ENCODE data around the gene ATP2A1.
"Not testable (repeated sequence)": the region's sequence is repeated elsewhere in the genome, so short reads cannot be mapped to it uniquely, and the experiment has no call there.

Gene ATP2A1

GRCh38 chr16:28913946-28914724 lies 35.8 kb downstream of the ATP2A1 start:
- DNase-seq, result no peak

DNA sequence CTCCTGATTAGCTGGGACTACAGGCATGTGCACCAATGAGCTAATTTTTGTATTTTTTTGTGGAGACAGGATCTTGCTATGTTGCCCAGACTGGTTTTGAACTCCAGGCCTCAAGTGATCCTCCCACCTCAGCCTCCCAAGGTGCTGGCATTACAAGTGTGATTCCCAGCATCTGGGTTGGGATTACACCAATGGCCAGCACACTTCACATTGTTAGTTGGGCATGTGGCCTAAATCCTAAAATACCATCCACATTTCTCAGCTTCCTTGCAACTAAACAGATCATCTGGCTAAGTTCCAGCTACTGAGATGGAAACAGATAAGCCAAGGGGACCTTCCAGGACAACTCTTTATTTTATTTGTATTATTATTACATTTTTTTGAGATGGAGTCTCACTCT lies 36.9 kb downstream of the ATP2A1 start:
- no peak for DNase-seq

DNA sequence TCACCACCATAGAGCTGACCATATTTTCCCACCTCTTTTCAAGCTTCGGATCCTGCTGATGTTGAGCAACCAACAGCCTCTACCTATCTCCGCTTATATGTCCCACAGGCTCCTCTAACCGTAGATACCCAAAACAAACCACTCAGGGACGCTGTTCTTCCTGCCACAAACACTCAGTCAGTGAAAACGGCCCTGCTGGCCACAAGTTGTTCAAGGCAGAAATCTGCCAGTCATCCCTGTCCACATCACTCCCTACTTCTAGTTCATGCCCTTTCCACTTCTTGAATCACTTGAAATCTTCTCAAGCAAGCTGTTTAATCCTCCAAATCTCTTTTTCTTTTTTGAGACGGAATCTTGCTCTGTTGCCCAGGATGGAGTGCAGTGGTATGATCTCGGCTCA lies 38.8 kb downstream of the ATP2A1 start:
- no peak for DNase-seq

GRCh38 chr16:28918698-28919097 lies 40.4 kb downstream of the ATP2A1 start:
- no peak for DNase-seq

DNA sequence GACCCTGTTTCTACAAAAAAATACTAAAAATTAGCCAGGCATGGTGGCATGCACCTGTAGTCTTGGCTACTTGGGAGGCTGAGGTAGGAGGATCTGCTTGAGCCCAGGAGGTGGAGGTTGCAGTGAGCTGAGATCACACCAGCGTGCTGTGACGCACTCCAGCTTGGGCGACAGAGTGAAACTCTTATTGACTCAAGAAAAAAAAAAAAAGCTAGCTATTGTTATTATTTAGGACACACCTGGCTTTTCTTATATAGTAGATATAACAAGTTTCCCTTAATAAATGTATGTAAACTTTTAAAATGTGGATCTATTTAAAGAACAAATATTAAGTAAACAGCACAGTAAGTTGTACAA lies 44.9 kb downstream of the ATP2A1 start:
- no peak for DNase-seq

GRCh38 chr16:28923652-28924398 lies 45.5 kb downstream of the ATP2A1 start:
- no peak for DNase-seq

DNA sequence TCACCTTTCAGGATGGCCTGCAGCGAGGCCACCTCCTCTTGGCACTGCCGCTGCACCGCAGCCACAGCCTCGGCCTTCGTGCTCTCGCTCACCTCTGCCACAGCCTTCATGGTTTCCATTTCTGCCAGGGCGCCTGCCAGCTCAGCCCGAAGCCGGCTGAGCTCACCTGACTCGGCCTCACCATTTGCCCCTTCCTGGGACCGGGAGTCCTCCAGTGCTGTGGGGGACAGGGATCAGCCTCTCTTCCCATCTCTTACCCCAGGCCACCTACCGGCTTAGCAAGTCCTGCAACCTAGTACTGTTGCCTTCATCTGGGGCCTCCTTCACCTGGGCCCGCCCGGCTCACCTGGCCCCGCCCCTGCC lies 46.1 kb downstream of the ATP2A1 start:
- no peak for DNase-seq

GRCh38 chr16:28924762-28925385 lies 46.6 kb downstream of the ATP2A1 start, which contains the start of gene RABEP2:
TSS of gene RABEP2 (minus strand) at chr16:28925238. CDS start at chr16:28925163, 75 bp downstream.
- DNase-seq, result peak; percentile 99 to 100

DNA sequence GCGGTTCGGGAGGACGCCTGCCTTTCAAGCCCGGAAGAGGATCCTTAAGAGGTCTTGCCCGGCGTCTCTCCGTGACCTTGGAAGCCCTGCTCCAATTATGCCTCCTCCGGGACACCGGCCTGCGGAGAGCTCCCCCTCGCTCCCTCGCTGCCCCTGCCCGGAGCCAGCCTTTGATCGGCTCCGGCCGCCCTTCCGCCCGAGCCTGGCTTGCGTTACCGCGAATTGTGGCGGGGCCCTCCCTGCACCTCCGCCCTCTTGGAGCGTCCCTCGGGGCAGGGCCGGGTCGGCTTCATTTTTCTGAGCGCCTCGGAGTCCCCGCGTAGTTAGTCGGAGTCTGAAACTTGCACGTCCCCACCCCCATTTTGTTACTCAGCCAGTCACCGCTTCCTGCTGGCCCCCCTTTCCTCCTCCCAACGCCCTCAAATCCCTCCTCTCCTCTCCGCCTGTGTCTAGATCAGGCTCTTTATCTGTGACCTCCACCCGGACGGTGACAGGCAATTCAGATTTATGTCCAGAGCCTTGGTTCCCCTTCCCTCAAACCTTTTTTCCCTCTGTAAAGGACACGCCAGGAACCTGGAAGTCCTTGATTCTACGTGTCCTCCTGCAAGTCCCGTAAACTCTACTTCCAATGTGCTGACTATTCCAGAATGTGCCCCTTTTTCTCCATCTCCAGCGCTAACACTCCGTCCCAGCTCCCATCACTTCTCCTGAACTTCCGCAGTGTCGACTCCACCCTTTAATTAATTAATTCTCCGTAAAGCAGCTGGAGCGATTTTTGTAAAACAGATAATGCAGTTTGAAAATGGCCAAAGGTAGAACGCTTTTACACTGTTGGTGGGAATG lies 47.3 kb downstream of the ATP2A1 start:
- DNase-seq, result peak; percentile 69 to 71

- DNase-seq, result not testable (repeated sequence)
Observed at GRCh38 chr16:28926284-28926683, 48.0 kb downstream of the ATP2A1 start.

GRCh38 chr16:28927815-28928214 lies 49.5 kb downstream of the ATP2A1 start:
- no peak for DNase-seq

DNA sequence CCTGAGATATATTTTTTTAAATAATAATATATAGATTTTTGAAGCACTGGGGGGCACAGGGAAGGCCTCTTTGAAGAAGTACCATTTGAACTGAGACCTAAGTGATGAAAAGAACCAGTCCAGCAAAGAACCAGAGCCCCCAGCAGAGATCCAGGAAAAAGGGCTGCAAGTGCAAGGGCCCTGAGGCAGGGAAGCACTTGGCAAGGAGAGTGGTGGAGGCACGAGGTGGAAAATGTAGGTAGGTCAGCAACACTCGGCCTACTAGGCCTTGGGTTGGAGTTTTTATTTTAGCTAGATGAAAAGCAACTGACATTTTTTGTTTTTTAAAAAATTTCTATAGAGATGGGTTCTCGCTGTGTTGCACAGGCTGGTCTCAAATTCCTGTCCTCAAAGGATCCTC lies 51.9 kb downstream of the ATP2A1 start:
- DNase-seq, result no peak

GRCh38 chr16:28930652-28931051 lies 52.4 kb downstream of the ATP2A1 start:
- no peak for DNase-seq

- DNase-seq, result no peak
Observed at GRCh38 chr16:28931801-28932225, 53.5 kb downstream of the ATP2A1 start, which contains the start of gene CD19. TSS of gene CD19 (plus strand) at chr16:28931971. CDS start at chr16:28932001, 30 bp downstream.

GRCh38 chr16:28932339-28933141 lies 54.3 kb downstream of the ATP2A1 start:
- no peak for DNase-seq

GRCh38 chr16:28933171-28933570 lies 54.9 kb downstream of the ATP2A1 start:
- DNase-seq, result no peak

GRCh38 chr16:28935346-28935745 lies 57.1 kb downstream of the ATP2A1 start:
- no peak for DNase-seq

GRCh38 chr16:28935924-28936783 lies 57.9 kb downstream of the ATP2A1 start:
- DNase-seq, result peak; percentile 78 to 90

GRCh38 chr16:28936784-28937155 lies 58.5 kb downstream of the ATP2A1 start:
- DNase-seq, result no peak

GRCh38 chr16:28937222-28937876 lies 59.1 kb downstream of the ATP2A1 start:
- no peak for DNase-seq
